HG03175 (cell line): ENCODE data around the gene NEU3.
"Not testable (repeated sequence)": the region's sequence is repeated elsewhere in the genome, so short reads cannot be mapped to it uniquely, and the experiment has no call there.

Source experiments
- ATAC-seq: cut with Tn5 transposase; IDR thresholded peaks from one replicate; pipeline ENCODE4 v1.9.1; 2021; ENCODE audit warnings: mild to moderate bottlenecking, moderate library complexity; ENCODE audit not compliant: unreplicated experiment

Gene NEU3

GRCh38 chr11:75028321-75028720, 39.6 kb downstream of the NEU3 start:
- no peak for ATAC-seq

GRCh38 chr11:75028724-75029123, 40.0 kb downstream of the NEU3 start:
- no peak for ATAC-seq

DNA sequence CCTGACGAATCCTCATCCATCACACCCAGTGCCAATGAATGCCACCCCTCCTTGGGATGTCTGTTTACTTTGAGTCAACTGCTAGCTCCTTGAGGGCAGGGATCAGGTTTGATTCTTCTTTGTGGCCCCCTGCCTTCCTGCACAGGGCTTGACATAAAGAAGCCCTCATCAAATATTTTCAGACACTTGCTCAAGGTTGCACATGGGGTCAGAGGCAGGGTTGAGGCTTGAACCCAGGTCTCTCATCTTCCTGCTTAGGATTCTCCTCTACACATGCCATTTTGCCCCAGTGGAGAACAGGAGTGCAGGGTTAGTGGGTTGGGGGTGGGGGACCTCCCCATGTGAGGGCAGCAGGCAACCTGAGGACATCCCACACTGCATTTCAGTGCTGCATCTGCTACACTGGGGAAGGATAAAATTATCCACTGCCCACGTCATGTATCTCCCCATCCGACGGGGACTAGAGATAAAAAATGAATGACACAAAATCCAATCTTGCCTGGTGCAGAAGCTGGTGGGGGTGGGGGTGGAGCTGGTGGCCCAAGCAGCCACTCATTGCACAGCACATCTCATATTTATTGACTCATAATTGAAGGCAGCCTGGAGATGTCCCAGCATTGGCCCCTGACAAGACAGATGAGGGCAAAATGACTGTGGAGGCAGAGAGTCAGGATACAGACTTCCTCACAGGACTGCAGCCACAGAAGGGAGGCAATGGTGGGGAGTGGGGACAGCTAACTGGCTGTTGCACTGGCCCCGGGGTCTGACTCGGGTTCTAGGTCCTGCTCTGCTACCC, 41.3 kb downstream of the NEU3 start:
- no peak for ATAC-seq

DNA sequence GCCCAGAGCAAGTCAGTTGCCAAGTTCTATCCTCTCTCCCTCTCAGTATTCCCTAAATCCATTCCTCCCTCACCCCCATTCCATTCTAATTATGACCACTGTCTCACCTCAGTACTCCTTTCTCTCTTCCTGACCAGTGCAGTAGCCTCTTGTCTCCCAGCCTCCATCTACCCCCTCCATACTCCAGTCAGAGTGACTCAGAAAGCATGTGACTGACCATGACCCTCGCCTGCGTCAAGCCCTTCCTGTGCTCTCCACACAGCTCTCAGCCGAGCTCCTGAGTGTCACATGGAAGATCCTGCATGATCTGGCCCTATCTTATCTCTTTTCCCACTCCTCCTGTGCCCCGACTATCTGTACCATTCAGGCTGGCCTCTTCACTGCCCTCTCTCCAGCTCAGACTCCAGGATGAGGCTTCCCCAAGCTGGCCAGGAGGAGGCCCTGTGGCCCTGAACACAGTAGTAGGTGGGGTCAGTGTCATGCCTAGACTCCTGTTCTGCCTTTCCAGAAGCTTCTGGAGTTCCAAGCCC, 42.6 kb downstream of the NEU3 start:
- ATAC-seq = no peak

DNA sequence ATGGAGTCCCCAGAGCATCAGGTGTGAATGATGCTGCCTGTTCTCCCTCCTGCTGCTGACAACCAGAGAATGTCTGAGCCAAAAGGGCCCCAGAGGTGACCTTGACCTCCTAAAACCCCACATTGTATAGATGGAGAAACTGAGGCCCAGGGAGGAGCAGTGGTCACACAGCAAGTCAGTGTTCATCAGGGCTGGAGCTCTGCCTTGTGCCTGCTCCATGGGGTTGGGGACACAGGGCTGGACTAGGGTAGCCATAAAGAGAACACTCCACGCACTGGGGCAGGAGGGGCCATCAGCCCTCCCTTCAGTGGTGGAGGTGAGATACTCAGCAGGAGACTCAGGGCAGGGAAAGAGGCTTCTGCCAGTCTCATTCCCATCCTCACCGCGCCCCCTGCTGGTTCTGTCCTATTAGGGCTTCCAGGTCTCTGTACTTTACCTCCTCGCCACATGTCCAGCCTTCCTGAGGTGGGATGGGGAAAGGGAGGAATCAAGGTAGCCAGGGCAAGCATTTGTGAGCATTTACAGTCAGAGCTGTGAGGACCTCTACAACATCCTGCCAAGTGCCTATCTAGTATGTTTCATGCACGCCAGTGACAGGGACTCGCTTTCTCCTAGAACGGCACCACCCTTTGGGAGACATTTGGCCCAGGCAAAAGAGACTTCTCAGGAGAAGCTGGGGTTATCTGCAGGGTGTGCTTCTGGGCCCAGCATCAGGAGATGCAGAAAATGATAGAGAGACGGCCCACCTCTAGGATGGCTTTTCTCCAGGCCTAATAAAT, 43.2 kb downstream of the NEU3 start:
- ATAC-seq = no peak

DNA sequence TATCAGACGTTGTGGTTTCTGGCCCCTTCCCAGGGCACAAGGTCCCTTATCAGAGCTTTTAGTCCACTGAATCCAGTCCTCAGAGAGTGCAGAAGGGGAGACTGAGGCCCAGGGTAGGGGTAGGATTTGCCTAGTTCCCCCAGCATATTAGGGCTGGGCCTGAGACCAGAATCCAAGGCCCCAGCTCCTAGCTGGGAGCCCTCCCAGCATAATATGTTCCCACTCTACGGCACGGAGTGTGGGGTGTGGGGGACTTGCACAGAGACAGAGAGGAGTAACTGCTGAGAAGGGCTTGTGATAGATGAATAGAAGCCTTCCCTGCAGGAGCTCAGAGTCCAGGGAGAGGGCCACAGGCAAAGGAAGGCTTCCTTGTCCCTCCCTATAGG, 43.8 kb downstream of the NEU3 start:
- ATAC-seq = no peak

- no peak for ATAC-seq
These were observed 45.2 kb downstream of the NEU3 start for GRCh38 chr11:75033916-75034315.

DNA sequence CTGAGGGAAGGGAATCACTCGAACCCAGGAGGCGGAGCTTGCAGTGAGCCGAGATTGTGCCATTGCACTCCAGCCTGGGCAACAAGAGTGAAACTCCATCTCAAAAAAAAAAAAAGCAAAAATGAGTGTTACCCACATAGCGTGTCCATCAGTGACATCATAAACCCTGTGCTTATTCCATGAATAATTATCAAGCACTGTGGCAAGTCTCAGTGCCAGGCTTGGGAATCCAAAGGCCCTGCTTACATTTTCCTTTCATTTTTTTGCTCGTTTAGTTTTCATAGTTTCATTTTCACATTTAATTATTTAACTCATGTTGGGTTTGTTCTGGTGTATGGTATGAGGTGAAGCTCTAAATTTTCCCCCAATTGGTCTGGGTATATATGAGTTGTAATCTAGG, 46.5 kb downstream of the NEU3 start:
- ATAC-seq = no peak

DNA sequence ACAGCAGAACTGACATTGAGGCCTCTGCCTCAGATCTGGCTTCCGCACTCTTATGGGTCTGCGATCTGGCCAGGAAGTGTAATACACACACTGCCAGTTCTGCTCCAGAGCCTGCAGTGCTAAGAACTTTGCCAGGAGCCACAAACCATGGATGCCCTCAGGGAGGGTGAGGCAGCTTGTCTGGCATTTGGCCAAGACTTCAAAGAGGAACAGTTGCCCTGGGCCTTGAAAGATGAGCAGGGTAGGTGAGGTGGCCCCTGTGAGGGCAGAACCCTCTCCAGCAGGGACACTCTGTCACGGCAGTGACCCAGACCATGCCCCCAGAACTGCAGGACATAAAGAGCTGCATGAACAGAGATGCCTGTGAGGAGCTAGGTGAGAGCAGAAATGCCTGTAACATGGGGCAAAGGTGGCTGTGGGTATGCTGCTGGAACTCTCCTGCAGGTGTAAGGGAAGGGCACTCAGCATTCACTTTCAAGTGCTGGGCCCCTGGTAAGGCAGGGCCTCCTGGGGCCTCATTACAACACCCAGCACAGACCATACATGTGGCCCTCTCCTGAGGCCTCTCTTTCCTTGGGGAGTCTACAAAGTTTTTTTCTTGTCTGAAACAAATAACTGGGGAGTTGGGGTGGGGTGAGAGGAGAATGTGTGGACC, 47.3 kb downstream of the NEU3 start:
- no peak for ATAC-seq

DNA sequence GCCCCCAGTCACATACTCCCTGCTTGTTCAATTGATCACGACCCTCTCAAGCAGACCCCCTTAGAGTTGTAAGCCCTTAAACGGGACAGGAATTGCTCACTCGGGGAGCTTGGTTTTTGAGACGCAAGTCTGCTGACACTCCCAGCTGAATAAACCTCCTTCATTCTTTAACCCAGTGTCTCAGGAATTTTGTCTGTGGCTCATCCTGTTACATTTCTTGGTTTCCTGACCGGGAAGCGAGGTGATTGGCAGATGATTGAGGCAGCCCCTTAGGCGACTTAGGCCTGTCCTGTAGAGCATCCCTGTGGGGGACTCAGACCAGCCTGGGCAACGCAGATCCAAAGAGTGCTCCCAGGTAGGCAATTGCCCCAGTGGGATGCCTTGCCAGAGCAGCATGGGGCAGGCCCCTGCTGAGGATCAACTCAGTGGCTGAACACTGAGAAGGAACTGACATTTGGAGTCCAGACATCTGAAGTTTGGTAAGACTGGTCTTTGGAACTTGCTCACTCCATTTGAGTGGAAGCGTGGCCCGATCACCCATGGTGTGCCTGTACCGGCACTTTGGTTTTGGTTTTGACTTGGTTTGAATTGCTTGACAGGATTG, 51.5 kb downstream of the NEU3 start:
- ATAC-seq = no peak

GRCh38 chr11:75041263-75041662, 52.5 kb downstream of the NEU3 start:
- no peak for ATAC-seq

DNA sequence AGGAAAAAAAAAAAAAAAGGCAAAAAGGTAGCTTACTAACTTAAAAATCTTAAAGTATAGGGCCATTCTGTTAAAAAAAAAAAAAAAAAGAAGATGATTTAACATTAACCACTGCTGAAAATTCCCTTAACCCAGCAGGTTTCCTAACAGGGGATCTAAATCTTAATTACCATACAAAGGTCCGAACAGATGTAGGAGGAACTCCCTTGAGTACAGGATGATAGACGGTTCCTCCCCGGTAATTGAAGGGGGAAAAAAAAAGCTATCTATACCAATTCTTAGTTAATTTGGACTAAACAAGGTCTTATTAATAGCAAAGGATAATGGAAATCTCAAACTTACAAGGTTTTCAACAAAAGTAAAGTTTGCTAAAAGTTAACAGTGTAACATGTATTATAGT, 53.1 kb downstream of the NEU3 start:
- not testable (repeated sequence) for ATAC-seq

GRCh38 chr11:75044381-75045170, 55.8 kb downstream of the NEU3 start:
- ATAC-seq = not testable (repeated sequence)

DNA sequence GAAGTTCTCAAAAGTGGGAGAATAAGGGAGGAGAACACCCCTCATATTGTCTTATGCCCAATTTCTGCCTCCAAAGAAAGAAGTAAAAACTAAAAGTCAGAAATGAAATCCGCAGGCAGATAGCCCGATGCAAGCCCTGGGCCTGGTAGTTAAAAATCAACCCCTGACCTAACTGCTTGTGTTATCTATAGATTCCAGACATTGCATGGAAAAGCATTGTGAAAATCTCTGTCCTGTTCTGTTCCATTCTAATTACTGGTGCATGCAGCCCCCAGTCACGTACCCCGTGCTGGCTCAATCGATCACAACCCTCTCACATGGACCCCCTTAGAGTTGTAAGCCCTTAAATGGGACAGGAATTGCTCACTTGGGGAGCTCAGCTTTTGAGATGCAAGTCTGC, 57.9 kb downstream of the NEU3 start:
- not testable (repeated sequence) for ATAC-seq

DNA sequence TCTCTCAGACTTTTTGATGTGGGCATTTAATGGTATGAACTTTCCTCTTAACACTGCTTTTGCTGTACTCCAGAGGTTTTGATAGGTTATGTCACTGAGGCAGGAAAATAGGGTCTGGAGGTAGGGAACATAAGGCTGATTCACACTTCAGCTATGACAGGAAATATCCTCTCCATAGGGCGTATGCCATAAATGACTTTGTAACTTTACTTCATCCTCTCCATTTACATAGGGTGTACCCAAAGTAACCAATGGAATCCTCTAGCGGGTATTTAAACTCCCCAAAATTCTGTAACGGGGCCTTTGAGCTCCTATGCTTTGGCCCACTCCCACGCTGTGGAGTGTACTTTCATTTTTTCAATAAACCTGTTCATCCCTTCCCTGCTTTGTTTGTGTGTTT, 58.5 kb downstream of the NEU3 start:
- ATAC-seq = no peak

- ATAC-seq = not testable (repeated sequence)
These were observed 61.0 kb downstream of the NEU3 start for GRCh38 chr11:75049501-75050266.

- ATAC-seq = no peak
These were observed 61.8 kb downstream of the NEU3 start for GRCh38 chr11:75050516-75050915.

DNA sequence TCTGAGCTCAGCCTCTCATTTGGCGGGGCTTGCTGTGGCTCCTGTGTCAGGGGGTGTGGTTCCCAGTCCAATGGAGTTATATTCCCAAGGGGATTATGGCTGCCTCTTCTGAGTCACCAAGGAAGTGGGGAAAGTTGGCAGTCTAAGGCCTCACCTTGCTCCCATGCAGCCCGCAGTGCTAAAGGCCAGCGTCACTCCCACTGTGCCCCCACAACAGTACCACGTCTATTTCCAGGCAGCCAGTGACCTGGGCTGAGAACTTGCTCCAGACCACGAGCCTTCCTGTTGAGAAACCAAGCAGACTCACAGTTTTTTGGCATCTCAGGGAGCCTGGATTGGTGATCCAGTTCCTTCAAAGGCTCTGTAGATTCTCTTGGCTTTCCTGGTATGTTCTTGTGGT, 62.3 kb downstream of the NEU3 start:
- no peak for ATAC-seq

GRCh38 chr11:75052457-75052856, 63.7 kb downstream of the NEU3 start:
- ATAC-seq = no peak

GRCh38 chr11:75055511-75055910, 66.8 kb downstream of the NEU3 start:
- ATAC-seq = no peak
